ENCODE measurements around the gene CMTM2.

- TF ChIP-seq CTCF (conservative IDR thresholded peaks at IDR 0.05 in 1 of 2, IDR thresholded peaks at IDR 0.05 in 1 of 2; ENCODE audit: low read depth in 1 of 2, low read length in 2 of 2) (no peak), EZH2 (IDR thresholded peaks at IDR 0.05; ENCODE audit: low read length, missing control alignments) (no peak)
These were observed 43.6 kb downstream of the CMTM2 start for GRCh38 chr16:66622863-66623262.

Measured in fibroblast of lung (primary cell).